SU-DHL-6 (cell line): ENCODE results near the gene SLC6A8.

Experiments used
- EZH2phosphoT487 ChIP-seq: fragments of 200-600 bp; sonication (generic), shearing (Covaris generic); conservative IDR thresholded peaks from 2 replicates; pipeline ENCODE4 v1.6.1; 2018; ENCODE audit warnings: mild to moderate bottlenecking, antibody characterized with exemption, low read length, moderate library complexity, mixed read lengths
- TF ChIP-seq, protein P1 (sequence below): fragments of 200-600 bp; sonication (generic); IDR thresholded peaks from one replicate; pipeline ENCODE4 v1.5.1; 2017; ENCODE audit warnings: antibody characterized with exemption, mild to moderate bottlenecking, low read length, moderate library complexity; ENCODE audit not compliant: insufficient read depth, poor library complexity, severe bottlenecking

DNA sequence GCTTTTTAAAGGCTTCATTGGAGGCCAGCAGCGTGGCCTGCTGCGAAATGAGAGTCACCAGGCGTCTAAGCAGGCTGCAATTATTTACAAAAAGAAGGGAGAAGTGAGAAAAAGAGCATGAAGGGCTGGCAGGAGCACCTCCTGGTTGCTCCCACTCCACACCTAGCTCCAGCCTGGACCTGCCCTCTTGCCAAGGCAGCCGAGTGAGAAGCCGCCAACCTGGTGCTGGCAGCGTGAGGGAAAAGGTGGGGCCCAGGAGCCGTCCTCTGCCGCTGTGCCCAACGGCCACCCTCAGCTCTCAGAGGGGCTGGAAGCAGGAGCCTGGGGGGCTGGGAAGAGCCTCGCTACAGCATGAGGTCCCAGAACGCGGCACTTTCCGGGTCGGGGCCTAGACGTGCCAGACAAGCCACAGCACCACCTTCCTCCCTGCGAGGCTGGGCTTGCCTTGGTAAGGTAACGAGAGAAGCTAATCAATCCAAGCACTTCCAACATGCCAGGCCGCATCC, 16.3 kb downstream of the SLC6A8 start:
- TF ChIP-seq, protein P1, sequence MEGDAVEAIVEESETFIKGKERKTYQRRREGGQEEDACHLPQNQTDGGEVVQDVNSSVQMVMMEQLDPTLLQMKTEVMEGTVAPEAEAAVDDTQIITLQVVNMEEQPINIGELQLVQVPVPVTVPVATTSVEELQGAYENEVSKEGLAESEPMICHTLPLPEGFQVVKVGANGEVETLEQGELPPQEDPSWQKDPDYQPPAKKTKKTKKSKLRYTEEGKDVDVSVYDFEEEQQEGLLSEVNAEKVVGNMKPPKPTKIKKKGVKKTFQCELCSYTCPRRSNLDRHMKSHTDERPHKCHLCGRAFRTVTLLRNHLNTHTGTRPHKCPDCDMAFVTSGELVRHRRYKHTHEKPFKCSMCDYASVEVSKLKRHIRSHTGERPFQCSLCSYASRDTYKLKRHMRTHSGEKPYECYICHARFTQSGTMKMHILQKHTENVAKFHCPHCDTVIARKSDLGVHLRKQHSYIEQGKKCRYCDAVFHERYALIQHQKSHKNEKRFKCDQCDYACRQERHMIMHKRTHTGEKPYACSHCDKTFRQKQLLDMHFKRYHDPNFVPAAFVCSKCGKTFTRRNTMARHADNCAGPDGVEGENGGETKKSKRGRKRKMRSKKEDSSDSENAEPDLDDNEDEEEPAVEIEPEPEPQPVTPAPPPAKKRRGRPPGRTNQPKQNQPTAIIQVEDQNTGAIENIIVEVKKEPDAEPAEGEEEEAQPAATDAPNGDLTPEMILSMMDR = no peak
- no peak for TF ChIP-seq EZH2phosphoT487
